ENCODE data around the gene GIGYF2. TPM values are rescaled to one million over a fixed set of nuclear protein-coding genes. Genes with fewer than 3 reads are reported as not detected.
"Not testable (repeated sequence)": the region's sequence is repeated elsewhere in the genome, so short reads cannot be mapped to it uniquely, and the experiment has no call there.

GIGYF2 gene
- polyA plus RNA-seq, 3 donors: 61.6 to 66.2 (median 62.1) TPM

GRCh38 chr2:232680006-232680405 lies 17.1 kb upstream of the GIGYF2 start:
- no peak for DNase-seq (ENCODE audit: extremely low read depth in 1 of 11, low read depth in 9 of 11, low spot score in 4 of 11)

- no peak for DNase-seq (ENCODE audit: extremely low read depth in 1 of 11, low read depth in 9 of 11, low spot score in 4 of 11)
Observed at GRCh38 chr2:232681527-232681926, 15.6 kb upstream of the GIGYF2 start.

GRCh38 chr2:232683368-232683767 lies 13.8 kb upstream of the GIGYF2 start:
- DNase-seq (ENCODE audit: extremely low read depth in 1 of 11, low read depth in 9 of 11, low spot score in 4 of 11): no peak

GRCh38 chr2:232685391-232685790 lies 11.7 kb upstream of the GIGYF2 start:
- not testable (repeated sequence) for DNase-seq (ENCODE audit: extremely low read depth in 1 of 11, low read depth in 9 of 11, low spot score in 4 of 11)

- no peak for DNase-seq (ENCODE audit: extremely low read depth in 1 of 11, low read depth in 9 of 11, low spot score in 4 of 11)
Observed at GRCh38 chr2:232687382-232688160, 9.6 kb upstream of the GIGYF2 start.

- DNase-seq (ENCODE audit: extremely low read depth in 1 of 11, low read depth in 9 of 11, low spot score in 4 of 11): no peak
Observed at GRCh38 chr2:232688201-232688600, 8.9 kb upstream of the GIGYF2 start.

GRCh38 chr2:232689152-232689910 lies 7.8 kb upstream of the GIGYF2 start:
- no peak for DNase-seq (ENCODE audit: extremely low read depth in 1 of 11, low read depth in 9 of 11, low spot score in 4 of 11)

- not testable (repeated sequence) for DNase-seq (ENCODE audit: extremely low read depth in 1 of 11, low read depth in 9 of 11, low spot score in 4 of 11)
Observed at GRCh38 chr2:232691117-232691516, 6.0 kb upstream of the GIGYF2 start.

- DNase-seq (ENCODE audit: extremely low read depth in 1 of 11, low read depth in 9 of 11, low spot score in 4 of 11): no peak
Observed at GRCh38 chr2:232693344-232693743, 3.8 kb upstream of the GIGYF2 start.

GRCh38 chr2:232696609-232697058 lies 497 bp upstream of the GIGYF2 start:
- DNase-seq (ENCODE audit: extremely low read depth in 1 of 11, low read depth in 9 of 11, low spot score in 4 of 11): no peak

GRCh38 chr2:232697807-232698110 lies 628 bp downstream of the GIGYF2 start:
- peak in 4 of 11 donors; percentile 5 to 15 (median 11) for DNase-seq (ENCODE audit: extremely low read depth in 1 of 11, low read depth in 9 of 11, low spot score in 4 of 11)

GRCh38 chr2:232698556-232699091 lies 1.5 kb downstream of the GIGYF2 start:
- DNase-seq (ENCODE audit: extremely low read depth in 1 of 11, low read depth in 9 of 11, low spot score in 4 of 11): no peak

- DNase-seq (ENCODE audit: extremely low read depth in 1 of 11, low read depth in 9 of 11, low spot score in 4 of 11): no peak
Observed at GRCh38 chr2:232699110-232699509, 2.0 kb downstream of the GIGYF2 start.

- DNase-seq (ENCODE audit: extremely low read depth in 1 of 11, low read depth in 9 of 11, low spot score in 4 of 11): no peak
Observed at GRCh38 chr2:232700154-232700553, 3.0 kb downstream of the GIGYF2 start.

GRCh38 chr2:232707076-232707475 lies 9.9 kb downstream of the GIGYF2 start:
- DNase-seq (ENCODE audit: extremely low read depth in 1 of 11, low read depth in 9 of 11, low spot score in 4 of 11): no peak

- no peak for DNase-seq (ENCODE audit: extremely low read depth in 1 of 11, low read depth in 9 of 11, low spot score in 4 of 11)
Observed at GRCh38 chr2:232713505-232713904, 16.4 kb downstream of the GIGYF2 start.

- no peak for DNase-seq (ENCODE audit: extremely low read depth in 1 of 11, low read depth in 9 of 11, low spot score in 4 of 11)
Observed at GRCh38 chr2:232714969-232715368, 17.8 kb downstream of the GIGYF2 start.

GRCh38 chr2:232720056-232720455 lies 22.9 kb downstream of the GIGYF2 start:
- not testable (repeated sequence) for DNase-seq (ENCODE audit: extremely low read depth in 1 of 11, low read depth in 9 of 11, low spot score in 4 of 11)

GRCh38 chr2:232721261-232721660 lies 24.1 kb downstream of the GIGYF2 start:
- DNase-seq (ENCODE audit: extremely low read depth in 1 of 11, low read depth in 9 of 11, low spot score in 4 of 11): no peak

GRCh38 chr2:232721882-232722281 lies 24.8 kb downstream of the GIGYF2 start:
- DNase-seq (ENCODE audit: extremely low read depth in 1 of 11, low read depth in 9 of 11, low spot score in 4 of 11): no peak
